GM19328 (cell line): ENCODE data around the gene RASSF4.

Experiments used
- ATAC-seq: cut with Tn5 transposase; IDR thresholded peaks from one replicate; pipeline ENCODE4 v1.9.1; 2021; ENCODE audit warnings: mild to moderate bottlenecking, moderate library complexity; ENCODE audit not compliant: unreplicated experiment

Gene RASSF4

GRCh38 chr10:44974082-44974627, 14.6 kb downstream of the RASSF4 start:
- ATAC-seq: no peak

- ATAC-seq: peak; percentile 78
Measured at GRCh38 chr10:44974628-44975430, 15.2 kb downstream of the RASSF4 start.

DNA sequence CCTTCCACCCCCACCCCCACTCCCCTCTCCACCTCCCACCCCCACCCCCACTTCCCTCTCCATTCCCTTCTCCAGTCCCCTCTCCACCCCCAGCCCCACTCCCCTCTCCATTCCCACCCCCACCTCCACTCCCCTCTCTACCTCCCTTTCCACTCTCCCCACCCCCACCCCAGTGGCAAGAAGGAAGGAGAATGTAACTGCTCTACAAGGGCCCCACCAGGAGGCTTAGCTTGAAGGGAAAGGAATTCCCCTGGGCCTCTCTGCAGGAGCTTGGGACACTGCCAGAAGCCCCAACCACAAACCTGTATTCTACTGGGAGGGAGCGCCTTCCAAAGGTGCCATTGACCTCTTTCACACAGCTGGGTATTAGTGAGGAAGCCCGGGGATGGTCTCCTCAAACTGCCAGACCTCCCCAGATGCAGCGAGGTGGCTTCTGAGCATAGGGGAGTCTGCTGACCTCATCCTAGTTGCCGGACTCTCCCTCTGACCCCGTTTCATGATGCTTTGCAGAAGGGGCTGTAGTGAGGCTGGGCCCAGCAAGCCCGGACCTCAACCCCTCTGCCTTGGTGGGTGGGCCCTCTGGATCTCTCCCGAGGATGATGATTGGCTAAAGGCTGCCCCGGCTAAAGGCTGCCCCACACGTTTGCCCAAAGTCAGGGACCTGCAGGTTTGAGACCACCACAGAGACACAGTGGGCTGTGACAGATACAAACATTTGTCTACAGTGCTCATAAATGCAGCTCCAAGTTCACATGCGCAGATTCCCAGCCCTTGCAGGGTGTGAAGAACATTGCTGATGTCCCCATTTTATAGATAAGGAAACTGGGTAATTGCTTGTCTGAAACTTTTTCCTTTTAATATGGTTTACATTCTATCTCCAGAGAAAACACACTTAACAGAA, 16.1 kb downstream of the RASSF4 start:
- no peak for ATAC-seq

DNA sequence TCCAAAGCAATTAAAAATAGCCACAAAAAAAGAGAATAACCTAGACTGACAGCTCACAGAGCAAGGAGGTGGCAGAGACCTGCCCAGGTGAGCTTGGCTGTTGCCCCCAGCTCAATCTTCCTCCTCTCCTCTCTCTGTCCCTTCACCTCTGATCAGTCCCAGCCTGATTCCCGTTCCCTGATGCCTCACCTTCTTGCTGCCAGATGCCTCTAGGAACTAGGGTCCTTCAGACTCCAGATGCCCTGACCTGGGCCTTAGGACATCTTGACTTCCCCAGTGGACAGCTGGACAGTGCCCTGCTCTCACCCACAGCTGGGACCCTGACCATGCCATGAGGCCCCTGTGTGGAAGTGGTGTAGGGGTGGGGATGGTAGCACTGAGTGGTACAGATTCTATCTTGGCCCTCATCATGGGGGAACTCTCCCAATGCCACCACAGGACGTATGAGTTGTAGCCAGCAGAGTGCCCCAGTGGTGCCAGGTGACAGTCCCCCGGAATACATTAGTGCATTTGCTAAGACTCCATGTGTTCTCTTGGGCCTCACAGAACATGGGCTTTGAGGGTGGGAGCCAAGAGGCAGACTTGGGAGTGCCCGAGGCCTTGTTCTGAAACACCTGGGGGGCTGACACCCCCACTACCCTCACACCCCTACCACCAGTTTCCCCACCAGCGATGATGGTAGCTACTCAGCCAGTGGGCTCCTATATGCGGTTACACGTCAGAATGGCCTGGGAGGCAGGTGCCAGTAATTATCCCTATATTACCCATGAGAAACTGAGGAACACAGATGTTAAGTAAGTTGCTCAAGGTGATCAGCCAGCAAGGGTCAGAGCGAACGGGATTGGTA, 17.0 kb downstream of the RASSF4 start:
- ATAC-seq: no peak

GRCh38 chr10:44977287-44978212, 17.9 kb downstream of the RASSF4 start:
- no peak for ATAC-seq

DNA sequence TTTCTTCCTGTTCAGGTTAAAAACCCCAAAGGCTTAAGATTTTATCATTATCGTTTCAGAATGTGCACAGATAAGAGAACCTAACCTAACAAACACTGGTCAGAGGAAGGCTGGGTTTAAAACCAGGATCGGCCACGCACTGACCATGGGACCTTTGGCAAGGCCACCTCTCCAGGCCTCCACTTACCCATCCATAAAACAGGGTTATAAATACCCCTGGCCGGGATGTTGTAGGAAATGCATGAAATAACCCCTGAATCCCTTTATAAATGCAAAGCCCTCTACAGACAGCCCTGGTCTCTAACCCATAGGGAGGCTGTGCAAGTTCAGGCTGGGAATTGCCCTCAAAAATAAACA, 18.6 kb downstream of the RASSF4 start:
- no peak for ATAC-seq

- no peak for ATAC-seq
Measured at GRCh38 chr10:44978570-44979280, 19.1 kb downstream of the RASSF4 start, which contains the start of gene DEPP1. TSS of gene DEPP1 (minus strand) at chr10:44978809. CDS start at chr10:44978030, 779 bp downstream.

DNA sequence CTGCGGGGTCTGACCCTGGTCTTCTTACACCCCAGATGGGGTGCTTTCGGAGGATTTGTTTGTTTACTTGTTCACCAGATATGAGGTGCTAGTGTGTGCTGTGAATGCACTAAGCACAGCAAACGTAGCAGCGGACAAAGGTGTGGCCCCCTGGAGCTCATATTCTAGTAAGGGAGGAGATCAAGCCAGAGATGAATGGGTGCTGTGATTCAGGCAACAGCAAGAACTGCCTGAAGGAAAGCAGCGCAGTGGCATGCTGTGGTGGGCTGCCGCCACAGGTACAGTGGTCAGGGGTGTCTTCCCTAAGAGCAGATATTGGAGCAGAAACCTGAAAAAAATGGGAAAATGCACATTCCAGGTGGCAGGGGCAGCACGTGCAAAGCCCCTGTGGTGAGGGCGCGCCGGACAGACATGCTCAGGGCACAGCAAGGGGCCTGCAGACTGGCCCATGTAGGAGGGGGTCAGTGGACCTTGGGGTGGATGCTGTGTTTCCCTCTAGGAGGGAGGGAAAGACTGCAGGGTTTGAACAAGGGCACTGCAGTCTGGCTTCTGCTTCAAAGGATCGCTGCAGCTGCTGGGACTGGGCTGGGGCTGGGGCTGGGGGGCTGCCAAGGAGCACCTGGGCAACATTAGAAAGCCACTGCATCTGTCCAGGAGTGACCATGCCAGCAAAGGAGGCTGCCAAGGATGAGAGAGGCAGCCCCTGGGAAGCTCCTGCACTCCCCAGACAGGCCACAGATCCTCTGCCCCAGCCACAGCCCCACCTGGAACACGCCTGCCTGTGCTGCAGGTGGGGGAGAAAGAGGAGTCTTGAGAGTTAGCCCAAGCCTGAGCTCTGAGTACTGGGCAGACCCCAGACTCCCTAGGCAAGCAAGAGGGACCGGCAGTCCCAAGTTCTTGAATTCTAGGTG, 19.9 kb downstream of the RASSF4 start:
- no peak for ATAC-seq

GRCh38 chr10:44980309-44981171, 20.9 kb downstream of the RASSF4 start:
- no peak for ATAC-seq

- no peak for ATAC-seq
Measured at GRCh38 chr10:44981172-44982113, 21.8 kb downstream of the RASSF4 start.

DNA sequence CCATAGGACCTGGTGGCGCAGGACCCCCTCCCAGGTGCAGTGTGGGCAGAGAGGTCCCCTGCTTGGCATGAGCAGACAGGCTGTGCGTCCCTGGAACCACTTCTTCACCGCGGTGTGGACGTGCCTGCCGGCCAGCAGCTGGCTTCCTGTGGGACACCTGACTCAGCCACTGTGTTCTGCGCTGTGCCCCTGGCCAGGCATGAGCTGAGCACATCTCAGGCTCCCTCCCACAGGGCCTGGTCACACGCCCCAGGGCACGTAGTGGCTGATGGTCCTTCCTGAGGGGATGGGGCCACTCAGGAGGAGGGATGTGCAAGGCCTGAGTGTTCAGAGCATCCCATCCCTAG, 22.5 kb downstream of the RASSF4 start:
- ATAC-seq: no peak

GRCh38 chr10:44982496-44982895, 22.9 kb downstream of the RASSF4 start:
- no peak for ATAC-seq

- no peak for ATAC-seq
Measured at GRCh38 chr10:44983066-44983894, 23.7 kb downstream of the RASSF4 start.

DNA sequence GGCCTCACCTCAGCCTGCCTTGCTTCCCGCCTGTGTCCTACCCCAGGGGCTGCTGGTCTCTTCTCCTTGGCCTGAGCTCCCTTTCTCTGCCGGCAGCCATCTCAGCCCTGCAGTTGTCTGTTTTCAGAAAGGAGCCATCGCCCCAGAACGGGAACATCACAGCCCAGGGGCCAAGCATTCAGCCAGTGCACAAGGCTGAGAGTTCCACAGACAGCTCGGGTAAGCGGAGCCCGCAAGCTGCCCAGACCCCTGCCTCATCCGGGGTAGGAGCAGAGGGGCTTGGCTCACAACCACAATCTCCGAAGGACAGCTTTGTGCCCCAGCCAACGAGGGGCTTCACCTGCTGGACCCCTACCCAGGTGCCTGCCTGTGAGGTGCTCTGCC, 24.3 kb downstream of the RASSF4 start:
- ATAC-seq: no peak

DNA sequence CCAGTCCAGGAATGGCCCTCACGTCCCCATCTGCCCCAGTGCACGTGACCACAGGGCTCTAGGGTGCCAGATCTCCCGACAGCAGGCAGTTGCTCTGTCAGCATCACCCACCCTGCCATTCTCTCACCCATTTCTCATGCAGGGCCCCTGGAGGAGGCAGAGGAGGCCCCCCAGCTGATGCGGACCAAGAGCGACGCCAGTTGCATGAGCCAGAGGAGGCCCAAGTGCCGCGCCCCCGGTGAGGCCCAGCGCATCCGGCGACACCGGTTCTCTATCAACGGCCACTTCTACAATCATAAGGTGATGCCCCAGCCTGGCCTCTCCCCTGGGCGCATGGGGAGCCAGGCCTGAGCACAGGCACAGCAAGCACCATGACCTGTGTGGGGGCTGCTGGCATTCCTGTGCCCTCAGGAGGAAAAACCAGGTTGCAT, 25.1 kb downstream of the RASSF4 start:
- no peak for ATAC-seq
